Activated CD8-positive, alpha-beta memory T cell treated with anti-CD3 and anti-CD28 coated beads, Interleukin-2, amount 50 U/mL, for 24 hours (primary cell): ENCODE data around the gene TANGO2.

Experiments used
- DNase-seq: peaks from one replicate; pipeline ENCODE4 v3.0.0-alpha.2; 2020; ENCODE audit errors: extremely low read depth

The TANGO2 gene

DNA sequence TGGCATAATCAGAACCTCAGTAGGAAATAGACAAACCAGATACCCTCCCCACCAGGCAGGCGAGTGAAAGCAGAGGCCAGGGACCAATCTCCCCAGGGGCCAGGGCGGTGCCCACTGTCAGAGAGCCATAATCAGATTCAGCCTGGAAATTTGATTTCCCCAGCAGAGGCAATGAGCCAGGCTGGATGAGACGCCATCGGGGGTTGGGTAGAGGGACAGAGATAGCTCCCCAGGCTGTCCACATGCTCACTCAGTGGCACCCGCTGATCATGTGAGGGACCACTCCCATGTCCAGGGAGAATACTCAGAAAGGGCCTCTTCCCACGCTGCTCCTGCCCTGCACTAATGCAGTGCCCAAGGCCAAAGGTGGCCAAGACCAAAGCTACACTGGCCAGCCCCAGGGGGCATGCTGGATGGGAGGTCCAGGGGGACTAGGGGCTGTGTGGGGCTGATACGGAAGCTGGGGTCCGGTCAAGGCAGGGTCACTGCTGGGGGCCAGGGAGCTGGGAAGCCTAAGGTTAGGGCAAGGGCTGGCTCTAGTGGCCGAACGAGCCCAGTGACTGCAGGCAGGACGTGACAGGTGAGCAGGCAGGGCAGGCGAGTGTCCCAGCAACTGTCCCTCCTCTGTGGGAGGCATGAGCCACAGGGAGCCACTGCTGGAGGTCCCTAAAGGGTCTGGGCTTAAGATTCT is 24.1 kb upstream of the TANGO2 start:
- no peak for DNase-seq

DNA sequence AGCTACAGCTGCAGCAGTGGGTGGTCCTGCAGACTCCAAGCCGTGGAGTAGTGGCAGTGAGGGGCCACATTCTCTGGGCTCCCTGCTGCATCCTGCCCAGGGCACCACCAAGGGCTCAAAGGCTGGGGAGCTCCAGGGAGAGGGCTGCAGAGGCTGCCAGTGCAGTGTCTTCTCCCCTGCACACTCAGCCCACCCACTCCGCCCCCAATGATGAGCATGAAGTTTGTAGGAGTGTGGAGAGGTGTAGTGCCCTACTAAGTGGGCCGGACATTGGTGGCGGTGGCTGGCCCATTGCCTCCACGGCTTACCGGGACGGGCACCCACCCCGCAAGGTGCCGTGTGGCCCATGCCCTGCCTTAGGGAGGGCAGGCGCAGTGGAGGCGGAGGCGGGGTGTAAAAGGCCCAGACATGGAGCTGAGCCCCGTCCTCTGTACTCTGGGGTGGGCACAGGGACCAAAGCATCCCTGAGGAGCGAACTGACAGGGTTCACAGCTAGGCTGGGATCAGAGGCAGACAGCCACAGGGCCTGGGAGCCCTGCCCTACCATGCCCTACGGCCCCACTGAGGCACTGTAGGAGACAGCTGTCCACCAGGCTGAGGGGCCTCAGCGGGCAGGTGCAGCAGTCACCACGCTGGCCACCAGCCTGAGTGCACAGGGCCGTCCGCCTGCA is 23.2 kb upstream of the TANGO2 start:
- no peak for DNase-seq

DNA sequence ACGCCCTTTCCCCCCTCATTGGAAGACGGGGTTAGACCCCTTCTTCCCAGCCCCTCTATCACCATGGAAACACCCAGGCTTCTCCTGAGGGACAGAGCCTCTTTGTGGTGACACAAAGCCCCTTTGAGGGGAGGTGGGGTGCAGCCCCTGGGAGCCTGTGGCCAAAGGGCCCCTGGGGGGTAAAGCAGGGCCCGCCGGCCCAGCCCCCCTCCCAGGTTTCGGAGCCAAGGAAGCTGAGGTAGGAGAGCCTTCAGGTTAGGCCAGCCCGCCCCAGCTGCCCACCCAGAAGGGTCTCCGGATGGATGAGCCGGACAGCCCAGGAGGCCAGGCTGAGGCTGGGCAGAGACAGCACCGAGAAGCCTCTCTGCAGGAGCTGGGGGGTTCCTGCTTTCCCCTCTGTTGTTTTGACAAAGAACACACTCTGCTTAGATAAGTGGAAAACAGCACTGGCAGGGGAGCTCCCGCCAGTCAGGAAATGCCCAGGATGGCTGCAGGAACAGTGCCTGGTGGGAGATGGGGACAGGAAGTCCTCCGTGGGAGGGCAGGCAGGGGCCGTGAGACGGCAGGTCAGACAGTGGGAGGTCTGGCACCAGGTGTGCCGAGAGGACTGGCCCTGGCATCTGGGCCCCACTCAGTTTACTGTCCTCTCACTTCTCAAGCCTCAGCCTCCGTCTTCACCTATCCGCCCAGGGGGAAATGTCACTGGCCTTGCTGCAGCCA is 22.5 kb upstream of the TANGO2 start:
- no peak for DNase-seq

DNA sequence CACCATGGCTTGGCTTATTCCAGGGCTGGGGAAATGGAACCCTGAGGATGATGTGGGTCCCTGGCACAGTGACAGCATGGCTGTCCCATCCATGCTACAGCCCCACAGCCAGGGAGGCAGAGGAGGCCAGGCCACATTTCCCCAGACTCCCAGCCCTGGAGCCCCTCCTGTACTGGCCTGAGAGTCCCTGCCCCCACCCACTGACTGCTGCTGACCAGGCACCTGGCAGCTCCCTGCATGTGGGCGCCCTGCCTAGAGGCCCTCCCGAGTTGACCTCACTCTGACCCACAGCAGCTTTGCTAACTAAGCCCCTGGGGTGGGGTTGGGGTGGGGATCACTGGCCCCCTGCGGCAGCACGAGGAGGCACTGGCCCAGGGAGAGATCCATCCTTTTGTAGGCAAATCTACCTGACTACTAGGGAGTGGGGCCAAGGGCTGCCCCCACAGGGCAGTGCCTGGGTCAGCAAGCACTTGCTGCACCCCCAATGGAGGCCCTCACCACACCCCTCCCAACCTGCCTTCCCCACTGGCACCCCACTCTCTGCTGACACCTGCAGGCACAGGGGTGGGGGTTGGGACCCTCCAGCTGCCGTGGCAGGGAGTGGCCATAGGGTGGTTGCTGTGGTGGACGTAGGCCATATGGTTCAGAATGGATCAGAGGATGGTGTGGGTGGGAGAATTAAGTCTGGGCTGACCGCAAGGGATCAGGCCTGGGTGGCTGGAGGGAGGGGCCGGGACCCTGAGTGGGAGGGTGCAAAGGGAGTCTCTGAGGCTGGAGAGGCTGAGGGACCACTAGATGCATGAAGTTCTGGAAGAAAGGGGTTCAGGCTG is 21.7 kb upstream of the TANGO2 start:
- DNase-seq = no peak

DNA sequence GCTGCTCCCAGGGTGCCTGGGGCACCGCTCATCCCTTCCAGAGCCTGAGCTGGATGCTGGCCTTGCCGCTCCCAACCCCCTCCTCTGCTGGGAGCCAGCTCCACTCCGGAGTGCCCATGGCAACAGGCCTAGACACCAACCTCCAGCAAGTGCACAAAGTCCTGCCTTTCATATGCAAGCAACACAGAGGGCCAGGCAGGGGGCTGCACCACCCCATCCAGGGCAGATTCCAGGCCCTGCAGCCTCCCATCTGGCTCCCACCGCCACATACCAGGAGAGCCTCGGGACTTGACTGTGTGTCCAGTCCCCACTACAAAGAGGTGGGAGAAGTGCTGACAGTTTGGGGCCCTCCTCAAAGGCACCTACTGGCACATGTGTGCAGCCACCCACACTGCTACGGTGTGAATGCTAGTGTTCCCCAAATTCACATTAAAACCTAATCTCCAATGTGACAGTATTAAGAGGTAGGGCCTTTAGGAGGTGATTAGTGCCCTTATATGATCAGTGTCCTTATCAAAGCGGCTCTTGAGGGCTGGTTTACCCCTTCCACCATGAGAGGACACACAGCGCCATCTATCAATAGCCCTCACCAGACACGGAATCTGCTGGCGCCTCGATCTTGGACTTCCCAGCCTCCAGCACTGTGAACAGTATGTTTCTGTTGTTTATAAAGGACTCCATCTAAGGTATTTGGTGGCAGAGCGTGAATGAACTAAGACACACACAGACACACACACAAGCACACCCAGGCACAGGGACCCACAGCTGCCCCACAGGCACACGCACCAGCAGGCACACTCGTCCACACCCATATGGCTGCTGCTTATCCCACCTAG is 20.4 kb upstream of the TANGO2 start:
- no peak for DNase-seq

DNA sequence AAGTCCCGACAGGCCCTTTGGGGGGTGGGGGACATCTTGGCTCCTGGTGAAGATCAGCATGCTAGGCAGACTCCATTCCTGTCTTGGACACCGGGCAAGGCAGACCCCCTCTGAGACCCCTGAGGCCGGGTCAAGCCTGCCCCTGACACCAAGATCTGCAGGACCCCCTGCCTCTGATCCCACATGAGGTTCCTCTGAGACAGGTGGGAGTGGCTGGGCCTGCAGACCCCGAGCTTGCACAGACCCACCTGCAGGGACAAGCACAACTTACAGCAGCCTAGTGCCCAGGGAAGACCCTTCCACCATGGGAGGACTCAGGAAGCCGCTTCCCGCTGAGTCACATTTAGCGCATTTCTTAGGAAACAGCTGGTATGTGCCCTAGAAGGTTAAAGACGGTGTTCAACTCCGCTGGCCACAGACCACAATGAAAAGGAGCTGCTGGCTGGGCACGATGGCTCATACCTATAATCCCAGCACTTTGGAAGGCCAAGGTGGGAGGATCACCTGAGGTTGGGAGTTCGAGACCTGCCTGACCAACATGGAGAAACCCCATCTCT is 19.8 kb upstream of the TANGO2 start:
- DNase-seq = no peak

DNA sequence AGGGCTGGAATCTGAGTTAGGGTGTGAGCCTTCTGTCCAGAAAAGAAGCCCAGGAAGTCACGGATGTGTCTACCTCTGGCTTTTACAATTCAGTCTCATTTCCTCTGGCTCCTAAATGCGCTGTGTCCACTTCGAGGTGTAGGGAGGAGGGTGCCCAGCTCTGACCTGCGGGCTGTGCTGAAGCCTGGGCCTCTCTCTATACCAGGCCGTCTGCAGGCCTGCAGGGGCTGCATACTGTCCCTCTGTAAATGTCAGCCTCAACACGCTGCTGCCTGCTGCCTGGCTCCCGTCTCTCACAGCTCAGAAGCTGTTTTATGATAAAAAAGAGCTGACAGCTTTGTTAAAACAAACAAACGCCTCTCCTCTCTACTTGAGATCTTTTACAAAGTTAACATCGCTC is 18.8 kb upstream of the TANGO2 start:
- DNase-seq = no peak

DNA sequence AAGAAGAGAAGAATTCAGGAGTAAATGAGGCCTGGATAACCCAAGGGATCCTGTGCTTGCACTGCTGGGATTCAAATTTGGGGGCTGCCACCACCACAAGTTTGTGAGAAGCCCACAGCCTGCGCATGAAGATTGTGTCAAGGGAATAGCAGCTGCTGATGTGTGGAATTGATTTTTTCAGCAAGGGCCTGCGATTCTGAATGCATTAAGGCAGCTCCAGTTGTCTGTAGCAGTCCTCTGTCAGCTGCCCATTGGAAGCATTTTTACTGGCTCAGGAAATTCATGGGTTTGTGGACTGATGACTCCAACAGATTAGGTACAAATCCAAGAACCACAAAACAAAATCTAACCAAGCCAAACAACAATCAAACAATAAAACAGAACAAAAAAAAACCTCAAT is 18.3 kb upstream of the TANGO2 start:
- DNase-seq = no peak

DNA sequence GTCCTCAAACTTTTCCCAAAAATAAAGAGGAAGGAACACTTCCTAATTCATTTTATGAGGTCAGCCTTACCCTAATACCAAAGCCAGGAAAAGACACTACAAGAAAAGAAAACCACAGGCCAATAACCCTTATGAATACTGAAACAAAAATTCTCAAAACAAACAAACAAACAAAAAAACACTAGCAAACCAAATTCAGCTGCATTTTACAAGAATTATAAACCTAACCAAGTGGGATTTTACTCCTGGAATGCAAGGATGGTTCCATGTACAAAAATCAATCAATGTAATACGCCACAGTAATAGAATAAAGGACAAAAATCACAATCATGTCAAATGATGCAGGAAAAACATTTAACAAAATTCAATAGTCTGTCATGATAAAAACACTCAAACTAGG is 17.6 kb upstream of the TANGO2 start:
- no peak for DNase-seq

DNA sequence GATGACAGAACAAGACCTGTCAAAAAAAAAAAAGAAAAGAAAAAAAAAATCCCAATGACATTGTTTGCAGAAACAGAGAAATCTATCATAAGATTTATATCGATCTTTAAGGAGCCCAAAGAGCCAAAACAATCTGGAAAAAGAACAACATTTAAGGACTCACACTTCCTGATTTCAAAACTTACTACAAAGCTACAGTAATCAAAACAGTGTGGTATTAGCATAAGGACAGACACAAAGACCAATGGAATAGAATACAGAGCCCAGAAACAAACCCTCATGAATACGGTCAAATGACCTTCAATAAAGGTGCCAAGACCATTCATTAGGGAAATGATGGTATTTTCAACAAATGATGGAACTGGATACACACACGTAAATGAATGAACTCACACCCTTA is 16.4 kb upstream of the TANGO2 start:
- DNase-seq = no peak

DNA sequence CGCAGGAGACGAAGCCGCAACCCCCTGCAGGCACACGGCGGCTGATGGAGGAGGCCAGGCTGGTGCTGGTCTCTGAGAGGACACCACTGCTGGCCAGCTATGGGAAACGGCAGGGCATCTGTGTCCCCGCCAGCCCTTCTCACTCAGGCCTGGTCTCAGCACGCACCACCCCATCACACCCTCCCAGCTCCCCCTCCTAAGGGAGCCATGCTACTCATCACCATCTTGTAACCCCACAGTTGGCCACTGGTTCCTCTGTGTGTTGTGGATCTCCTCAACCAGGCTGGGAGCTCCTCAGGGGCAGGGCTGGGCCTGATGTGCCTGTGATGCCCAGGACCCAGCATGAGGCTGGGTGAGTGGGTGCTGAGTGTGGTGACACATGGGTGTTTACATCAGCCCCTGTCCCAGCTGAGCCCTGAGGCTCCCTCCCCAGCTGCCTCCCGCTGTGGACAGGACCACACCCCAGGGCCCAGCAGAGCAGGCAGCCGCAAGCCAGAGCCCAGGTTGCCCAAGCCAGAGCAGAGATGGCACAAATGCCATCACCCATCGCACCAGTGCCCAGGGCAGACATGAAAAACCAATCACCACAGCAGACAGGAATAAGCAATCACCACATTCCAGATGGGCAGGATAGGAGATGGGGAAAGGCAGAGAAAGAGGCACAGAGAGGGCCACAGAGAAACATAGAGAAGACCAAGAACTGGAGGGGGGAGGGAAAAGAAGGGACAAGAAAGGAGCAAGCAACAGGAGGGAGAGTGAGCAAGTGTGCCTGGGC is 12.5 kb upstream of the TANGO2 start:
- DNase-seq = no peak

DNA sequence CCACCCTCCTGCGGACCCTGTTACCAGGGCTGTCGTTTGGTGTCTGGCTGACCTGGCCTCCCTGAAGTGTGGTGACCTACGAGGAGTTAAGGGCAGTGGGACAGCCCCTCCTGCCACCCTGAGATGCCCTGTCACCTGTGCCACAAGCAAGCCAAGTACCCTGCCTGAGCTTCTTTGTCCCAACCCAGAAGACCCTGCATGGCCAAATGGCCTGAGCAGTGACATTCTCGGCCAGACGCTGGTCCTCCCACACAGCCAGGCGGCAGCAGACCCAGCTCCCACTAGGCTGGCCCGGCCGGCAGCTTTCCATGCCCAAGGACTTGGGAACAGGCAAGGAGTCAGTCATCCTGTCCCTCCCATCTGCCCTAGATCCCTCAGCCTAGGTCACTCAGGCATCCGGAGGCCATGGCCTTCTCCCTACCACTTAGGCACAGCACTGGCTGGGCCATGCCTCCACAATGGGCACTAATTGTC is 11.9 kb upstream of the TANGO2 start:
- DNase-seq = no peak

DNA sequence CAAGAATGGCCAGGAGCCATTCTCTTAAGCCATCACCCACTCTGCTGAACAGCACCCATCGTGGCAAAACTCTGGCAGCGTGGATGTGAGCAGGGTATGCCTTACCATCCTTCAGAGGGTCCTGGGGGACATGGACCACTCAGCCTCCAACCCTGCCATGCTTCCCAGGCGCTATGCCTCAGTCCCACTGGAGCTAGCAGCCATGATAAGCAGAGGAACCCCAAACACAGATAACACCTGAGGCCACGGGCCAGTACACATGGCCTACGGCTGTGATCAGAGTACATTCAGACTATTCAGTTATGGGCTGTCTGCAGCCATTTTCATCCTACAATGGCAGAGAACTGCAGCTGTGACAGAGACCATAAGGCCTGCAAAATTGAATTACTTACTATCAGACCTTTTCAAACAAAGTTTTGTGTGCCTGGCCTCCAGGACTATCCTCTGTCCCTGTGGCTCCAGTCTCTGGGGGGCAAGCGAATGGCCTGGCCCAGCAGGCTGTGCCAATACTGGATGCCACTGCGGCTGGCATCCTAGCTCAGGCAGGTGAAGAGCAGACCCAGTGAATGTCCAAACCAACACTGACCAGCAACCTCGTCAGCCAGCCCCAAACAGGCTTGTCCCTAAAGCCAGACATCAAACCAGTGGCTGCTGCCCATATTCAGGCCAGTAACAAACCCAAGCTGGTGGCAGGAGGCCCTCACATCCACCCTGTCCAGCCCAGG is 11.2 kb upstream of the TANGO2 start:
- no peak for DNase-seq

DNA sequence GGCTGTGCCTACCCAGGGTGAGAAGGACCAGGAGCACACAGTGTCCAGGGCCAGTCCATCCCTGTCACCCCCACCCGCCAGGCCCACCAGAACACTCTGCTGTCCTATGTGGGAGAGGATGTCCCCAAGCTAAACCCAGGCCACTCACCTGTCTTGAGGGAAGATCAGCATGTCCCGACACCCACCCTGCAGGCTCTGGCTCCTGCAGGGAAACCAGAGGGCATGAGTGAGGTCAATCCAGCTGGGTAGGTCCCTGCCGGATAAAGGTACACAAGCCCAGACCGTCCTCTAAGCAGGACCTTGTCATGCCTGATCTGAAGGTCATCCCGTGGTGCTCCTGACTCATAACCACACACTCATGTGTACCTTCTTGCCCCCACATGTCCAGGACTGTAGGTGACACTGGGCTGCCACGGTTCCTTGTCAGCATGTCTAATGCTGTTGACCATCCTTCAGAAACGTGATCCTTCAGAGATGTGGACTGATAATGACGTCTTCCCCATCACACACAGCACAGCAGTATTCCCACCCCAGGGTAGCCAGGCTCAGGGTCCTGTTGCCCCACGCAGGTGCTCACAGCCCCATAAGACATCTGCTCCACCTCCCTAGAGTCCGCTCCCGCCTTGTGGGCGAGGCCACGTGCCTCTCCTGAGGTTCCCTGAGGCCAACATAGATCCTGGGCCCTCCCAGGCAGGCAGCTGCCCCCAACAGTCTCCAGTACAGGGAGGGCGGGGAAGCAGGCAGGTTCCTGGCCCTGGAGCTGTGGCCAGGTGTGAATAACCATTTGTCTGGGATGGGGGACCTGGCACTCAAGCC is 10.4 kb upstream of the TANGO2 start:
- no peak for DNase-seq

DNA sequence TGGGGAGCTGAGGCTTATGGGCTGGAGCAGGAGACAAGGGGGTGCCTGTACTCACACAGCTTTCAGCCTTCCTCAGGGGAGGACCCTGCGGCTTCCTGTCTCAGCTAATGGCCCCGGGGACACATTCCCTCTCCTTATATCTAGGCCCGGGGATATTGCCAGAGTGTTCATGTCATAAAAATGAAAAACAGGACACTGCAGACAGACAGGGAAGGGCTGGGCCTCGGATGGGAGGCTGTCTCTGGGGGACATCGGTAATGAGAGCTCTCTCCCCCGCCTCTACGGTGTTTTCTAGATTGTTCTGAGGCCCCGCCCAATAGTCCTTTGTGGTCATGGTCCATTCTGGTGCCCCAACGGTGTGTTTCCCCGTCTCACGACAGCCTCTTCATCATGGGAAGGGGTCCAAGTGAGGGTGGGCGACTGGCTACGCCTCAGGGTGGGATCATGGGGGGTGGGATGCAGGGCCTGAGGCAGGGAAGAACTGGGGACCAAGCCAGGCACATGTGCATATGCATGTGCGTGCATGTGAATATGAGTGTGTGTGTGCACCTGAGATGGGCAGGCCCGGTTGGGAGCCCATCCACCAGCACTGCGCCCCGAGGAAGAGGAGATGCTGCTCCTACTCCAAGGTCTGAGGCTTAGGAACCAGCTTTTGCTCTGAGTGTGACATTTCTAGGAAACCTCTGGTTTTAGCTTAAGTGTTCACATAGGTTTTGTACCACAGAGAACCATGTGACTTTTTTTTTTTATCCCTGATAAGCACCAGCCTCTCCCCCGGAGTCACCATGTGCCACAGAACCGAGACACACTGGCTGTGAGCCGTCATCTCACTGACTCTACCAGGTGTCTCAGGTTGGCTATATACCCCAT is 9.6 kb upstream of the TANGO2 start:
- DNase-seq = no peak

DNA sequence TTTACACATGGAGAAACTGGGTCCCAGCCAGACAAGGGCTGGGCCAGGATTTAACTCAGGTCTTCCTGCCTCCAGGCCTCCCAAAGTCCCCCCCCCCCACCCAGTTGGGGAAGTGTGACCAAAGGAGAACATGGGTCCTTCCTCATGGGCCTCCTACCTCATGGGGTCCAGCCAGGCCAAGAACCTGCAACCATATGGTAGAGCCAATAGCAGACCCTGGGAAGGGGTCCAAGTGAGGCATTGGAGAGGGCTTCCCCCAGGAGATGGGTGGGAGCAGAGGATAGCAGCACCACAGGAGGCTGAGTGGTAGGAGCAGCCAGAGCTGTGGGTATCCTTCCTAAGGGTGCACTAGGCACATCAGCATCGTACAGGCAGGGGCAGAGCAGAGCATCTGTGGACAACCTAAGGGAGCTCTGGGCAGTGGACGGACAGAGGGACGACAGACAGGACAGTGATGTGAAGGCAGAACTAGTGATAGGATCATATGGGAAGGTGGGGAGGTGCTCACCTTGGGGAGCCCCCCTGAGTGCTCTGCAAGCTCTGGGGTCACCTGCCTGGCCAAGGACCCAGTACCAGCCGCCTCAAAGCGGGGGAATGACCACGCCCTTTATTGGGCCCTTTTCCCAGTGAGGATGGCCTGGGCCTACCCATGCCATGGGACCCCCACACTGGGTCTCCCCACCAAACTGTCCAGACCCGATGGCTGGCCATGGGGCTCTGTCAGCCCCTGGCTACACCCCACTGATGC is 8.7 kb upstream of the TANGO2 start:
- no peak for DNase-seq
